SK-N-SH (cell line): Measurements from ENCODE around the gene ST6GALNAC2. TPM values are rescaled to one million over a fixed set of nuclear protein-coding genes. Genes with fewer than 3 reads are reported as not detected.

Experiments
- CTCF ChIA-PET: fragments of 300-600, 350-600 bp; formaldehyde crosslinking; extraction: SDS; loops from one replicate; lab custom pipeline; 2021; lab: Yijun Ruan, JAX
- POLR2A ChIA-PET: fragments of 350-600 bp; sonication (Branson Sonifier 250); formaldehyde crosslinking; extraction: SDS; loops from one replicate; lab custom pipeline; 2020; ENCODE audit warnings: antibody characterized with exemption, inconsistent platforms; lab: Yijun Ruan, JAX
- DNase-seq: peaks from one replicate; pipeline ENCODE4 v3.0.0; 2012
- H2AFZ ChIP-seq: fragments of 200-600 bp; sonication (generic); 2 replicates; pipeline ENCODE4 v1.8.1; 2016; ENCODE audit warnings: antibody characterized with exemption, mild to moderate bottlenecking, low read depth
- H3F3A ChIP-seq: fragments of 200-600 bp; sonication (generic); replicated peaks from 2 replicates; pipeline ENCODE3; 2016; ENCODE audit warnings: antibody characterized with exemption, mild to moderate bottlenecking; ENCODE audit not compliant: insufficient read depth
- H3K27ac ChIP-seq, 2 experiments: fragments of 200-500 bp in 1 of 2; fragments of 200-600 bp in 1 of 2; sonication (Bioruptor generic) in 1 of 2; sonication (generic), shearing (Covaris generic) in 1 of 2; 2 replicates each; pipeline versions ENCODE4 v1.5.1 to v1.6.1; 2014 to 2016; ENCODE audit warnings: low read depth in 2 of 2, inconsistent platforms in 1 of 2, low read length in 1 of 2, mild to moderate bottlenecking in 1 of 2, mixed read lengths in 1 of 2
- H3K27me3 ChIP-seq: fragments of 200-600 bp; sonication (generic), shearing (Covaris generic); 2 replicates; pipeline ENCODE4 v1.6.1; 2016; ENCODE audit warnings: mixed run types; ENCODE audit not compliant: insufficient read depth
- H3K36me3 ChIP-seq, 2 experiments: fragments of 200-500 bp in 1 of 2; fragments of 200-600 bp in 1 of 2; sonication (Bioruptor generic) in 1 of 2; sonication (generic) in 1 of 2; replicated peaks in 1 of 2; 2 replicates each; pipeline versions ENCODE3 to v1.5.1; 2014 to 2016; ENCODE audit warnings: low read length in 1 of 2, mild to moderate bottlenecking in 1 of 2; ENCODE audit not compliant: insufficient read depth in 2 of 2, control insufficient read depth in 1 of 2
- H3K4me1 ChIP-seq, 2 experiments: fragments of 200-500 bp in 1 of 2; fragments of 200-600 bp in 1 of 2; sonication (Bioruptor generic) in 1 of 2; sonication (generic), shearing (Covaris generic) in 1 of 2; 2 replicates each; pipeline versions ENCODE4 v1.5.1 to v1.6.1; 2014 to 2016; ENCODE audit warnings: low read depth in 1 of 2, low read length in 1 of 2, mixed run types in 1 of 2; ENCODE audit not compliant: insufficient read depth in 2 of 2, control insufficient read depth in 1 of 2
- H3K4me2 ChIP-seq: fragments of 200-600 bp; sonication (generic), shearing (Covaris generic); 2 replicates; pipeline ENCODE4 v1.6.1; 2017; ENCODE audit warnings: mixed run types
- H3K4me3 ChIP-seq, 2 experiments: fragments of 200-500 bp in 1 of 2; fragments of 200-600 bp in 1 of 2; sonication (Bioruptor generic) in 1 of 2; sonication (generic), shearing (Covaris generic) in 1 of 2; 2 replicates each; pipeline versions ENCODE4 v1.5.1 to v1.8.1; 2014 to 2016; ENCODE audit warnings: low read depth in 2 of 2, inconsistent platforms in 1 of 2, low read length in 1 of 2, mild to moderate bottlenecking in 1 of 2, mixed read lengths in 1 of 2, moderate library complexity in 1 of 2
- H3K79me2 ChIP-seq: fragments of 200-600 bp; sonication (generic); 2 replicates; pipeline ENCODE4 v1.8.1; 2017; ENCODE audit warnings: mild to moderate bottlenecking; ENCODE audit not compliant: insufficient read depth
- H3K9ac ChIP-seq: fragments of 200-600 bp; sonication (generic); 2 replicates; pipeline ENCODE4 v1.6.1; 2017; ENCODE audit warnings: mixed run types
- H3K9me2 ChIP-seq: fragments of 200-600 bp; sonication (generic); 2 replicates; pipeline ENCODE4 v1.6.1; 2017; ENCODE audit warnings: mixed run types
- H3K9me3 ChIP-seq: fragments of 200-600 bp; sonication (generic); 2 replicates; pipeline ENCODE4 v1.6.1; 2017; ENCODE audit warnings: mixed run types, mild to moderate bottlenecking, moderate library complexity
- H4K20me1 ChIP-seq: fragments of 200-600 bp; sonication (generic); 2 replicates; pipeline ENCODE4 v1.6.1; 2017; ENCODE audit warnings: mild to moderate bottlenecking, mixed run types; ENCODE audit not compliant: insufficient read depth
- CHD2 ChIP-seq: fragments of 150-350 bp; IDR thresholded peaks from 2 replicates; pipeline ENCODE4 v1.6.1; 2018; ENCODE audit warnings: low read length; ENCODE audit not compliant: partially characterized antibody
- EP300 ChIP-seq, 2 experiments: IDR thresholded peaks; 2 replicates each; pipeline versions ENCODE4 v1.4.0 to v1.6.1; 2012; ENCODE audit warnings: borderline replicate concordance in 1 of 2, low read depth in 1 of 2, low read length in 1 of 2
- EZH2phosphoT487 ChIP-seq: fragments of 200-600 bp; sonication (generic); IDR thresholded peaks from 2 replicates; pipeline ENCODE4 v1.6.1; 2017; ENCODE audit warnings: low read depth, mixed run types, mild to moderate bottlenecking, antibody characterized with exemption, moderate library complexity, borderline replicate concordance
- FOSL2 ChIP-seq: IDR thresholded peaks from 2 replicates; pipeline ENCODE4 v1.4.0; 2012; ENCODE audit warnings: low read depth, mild to moderate bottlenecking, moderate library complexity, borderline replicate concordance
- FOXM1 ChIP-seq: IDR thresholded peaks from 2 replicates; pipeline ENCODE4 v1.4.0; 2012; ENCODE audit warnings: low read depth, mild to moderate bottlenecking
- GABPA ChIP-seq: IDR thresholded peaks from 2 replicates; pipeline ENCODE4 v1.4.0; 2012; ENCODE audit warnings: low read depth, mild to moderate bottlenecking
- IRF3 ChIP-seq: fragments of 150-350 bp; IDR thresholded peaks from 2 replicates; pipeline ENCODE4 v1.6.1; 2016; ENCODE audit warnings: mild to moderate bottlenecking, low read depth, low read length
- JUND ChIP-seq: IDR thresholded peaks from 2 replicates; pipeline ENCODE4 v1.4.0; 2012
- MXI1 ChIP-seq: IDR thresholded peaks from 2 replicates; pipeline ENCODE4 v1.6.1; 2012; ENCODE audit warnings: mild to moderate bottlenecking, low read depth, low read length, improper control_type of control experiment
- NFIC ChIP-seq: IDR thresholded peaks from 2 replicates; pipeline ENCODE4 v1.4.0; 2012; ENCODE audit warnings: borderline replicate concordance
- NRF1 ChIP-seq: IDR thresholded peaks from 2 replicates; pipeline ENCODE4 v1.6.1; 2012; ENCODE audit warnings: low read depth, mild to moderate bottlenecking, low read length
- POLR2AphosphoS5 ChIP-seq: IDR thresholded peaks from 2 replicates; pipeline ENCODE4 v1.6.1; 2012; ENCODE audit warnings: low read depth, low read length
- RCOR1 ChIP-seq: fragments of 150-350 bp; IDR thresholded peaks from 2 replicates; pipeline ENCODE4 v1.6.1; 2017; ENCODE audit warnings: antibody characterized with exemption, low read length
- RFX5 ChIP-seq: IDR thresholded peaks from 2 replicates; pipeline ENCODE4 v1.6.1; 2012; ENCODE audit warnings: mild to moderate bottlenecking, improper control_type of control experiment, low read length
- RXRA ChIP-seq: IDR thresholded peaks from 2 replicates; pipeline ENCODE4 v1.4.0; 2012; ENCODE audit warnings: low read depth, mild to moderate bottlenecking, borderline replicate concordance
- SMC3 ChIP-seq: IDR thresholded peaks from 2 replicates; pipeline ENCODE4 v1.6.1; 2012; ENCODE audit warnings: low read depth, low read length, improper control_type of control experiment
- TAF1 ChIP-seq: IDR thresholded peaks from 2 replicates; pipeline ENCODE4 v1.6.1; 2012; ENCODE audit warnings: low read depth, mild to moderate bottlenecking, low read length, moderate library complexity, borderline replicate concordance
- USF1 ChIP-seq: IDR thresholded peaks from 2 replicates; pipeline ENCODE4 v1.4.0; 2012; ENCODE audit warnings: low read depth, borderline replicate concordance
- USF2 ChIP-seq: fragments of 150-350 bp; IDR thresholded peaks from 2 replicates; pipeline ENCODE4 v1.6.1; 2017; ENCODE audit warnings: antibody characterized with exemption, low read length, low read depth, borderline replicate concordance
- WGBS: methylation state at CpG from one replicate; pipeline ENCODE4 v1.1.6; 2017; ENCODE audit warnings: low lambda C conversion rate; 5-methylcytosine and 5-hydroxymethylcytosine counted together
- polyA plus RNA-seq, 3 experiments: library from polyadenylated mRNA; depleted of rRNA; stranded (reverse); fragments of >200 nt; gene quantifications; 2 replicates each; pipeline ENCODE4 v1.2.3, GENCODE V29; 2012
- TF ChIP-seq, protein P1 (sequence below): fragments of 200-600 bp; sonication (generic); IDR thresholded peaks from 2 replicates; pipeline ENCODE4 v1.6.1; 2017; ENCODE audit warnings: antibody characterized with exemption, mild to moderate bottlenecking, moderate library complexity

ST6GALNAC2 gene
- polyA plus RNA-seq, 1 of the 3 experiments (the other 2 are of a cell fraction) = 0.94 TPM

DNA sequence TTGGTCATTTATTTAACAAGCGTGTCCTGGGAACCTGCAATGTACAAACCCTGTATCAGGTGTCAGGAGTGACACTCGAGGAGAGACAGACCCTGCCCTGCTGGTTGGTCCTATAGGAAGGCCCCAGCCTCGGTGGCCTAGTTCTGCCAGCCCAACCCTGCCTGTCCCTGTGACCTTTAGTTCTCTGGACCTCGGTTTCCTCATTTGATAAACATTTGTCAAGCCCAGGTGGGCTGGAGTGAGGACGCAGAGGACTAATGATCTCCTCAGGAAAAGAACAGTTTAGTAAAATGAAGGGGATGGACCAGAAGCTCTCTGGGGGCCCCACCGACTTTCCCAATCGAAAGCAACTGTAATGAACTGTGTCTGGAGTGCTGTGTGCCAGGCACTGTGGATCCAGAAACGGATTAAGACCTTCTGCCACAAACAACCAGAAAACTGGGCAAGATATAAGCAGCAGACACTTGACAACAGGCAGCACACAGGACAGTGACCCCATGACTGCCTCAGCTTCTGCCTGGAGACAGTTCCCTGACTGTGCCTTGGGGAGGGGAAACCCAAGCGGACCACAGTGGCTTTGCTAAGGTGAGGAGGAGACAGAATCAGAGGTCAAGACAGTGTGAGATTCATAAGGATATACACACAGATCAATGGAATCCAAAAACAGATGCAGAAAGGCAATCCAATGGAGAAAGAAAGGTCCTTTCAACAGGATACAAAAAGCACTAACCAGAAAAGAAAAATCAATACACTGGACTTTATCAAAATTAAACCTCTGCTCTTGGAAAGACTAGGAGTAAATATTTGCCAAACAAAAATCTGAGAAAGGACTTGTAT, 37.1 kb downstream of the ST6GALNAC2 start:
- Histone ChIP-seq H3F3A (peaks cover 17% of the 10 kb centered on the region), H3K9me3 (no peaks in the 10 kb centered on the region), H3K9me2 (no peaks in the 10 kb centered on the region), H3K9ac (no peak overlapping the region), H3K79me2 (no peaks in the 10 kb centered on the region), H3K27ac (peak overlapping the region in 1 of 2 experiments; percentile 1; a peak in 1 of 4 replicates), H4K20me1 (peaks cover 11% of the 10 kb centered on the region), H3K36me3 (no peaks in the 10 kb centered on the region), H3K4me3 (no peak overlapping the region), H3K27me3 (no peaks in the 10 kb centered on the region; the same call in 1 of the 2 replicates), H3K4me1 (peaks cover 25 to 50% of the 10 kb centered on the region in 2 experiments), H3K4me2 (no peak overlapping the region), H2AFZ (no peak overlapping the region)
- TF ChIP-seq MXI1 (no peak), NRF1 (no peak), POLR2AphosphoS5 (no peak), RCOR1 (no peak), FOXM1 (no peak)
- WGBS = 75% methylated on average over 9 of the region's 9 CpGs
- no peak for DNase-seq
- POLR2A ChIA-PET = no interaction called here
- CTCF ChIA-PET = interaction anchor here (0.7 to 14.5 kb wide), 10 partner anchors 8 to 275 kb away, joined by 3 to 319 read pairs (median 3); partner anchors contain the start of genes AANAT and PRCD

DNA sequence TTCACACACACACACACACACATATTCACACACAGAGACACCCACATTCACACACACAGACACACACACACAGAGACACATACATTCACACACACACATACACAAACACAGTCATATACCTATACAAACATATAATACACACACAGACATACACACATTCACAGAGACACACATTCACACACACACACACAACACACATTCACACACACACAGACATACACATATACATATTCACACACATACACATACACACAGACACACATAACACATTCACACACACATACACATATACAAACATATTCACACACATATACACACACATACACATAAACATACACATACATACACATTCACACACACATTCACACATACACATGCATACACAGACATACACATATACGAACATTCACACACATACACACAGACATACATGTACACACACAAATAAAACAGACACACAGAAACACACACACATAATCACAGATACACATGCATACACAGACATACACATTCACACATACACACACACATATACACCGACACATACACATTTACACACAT, 37.9 kb downstream of the ST6GALNAC2 start:
- WGBS = 89% methylated on average over 2 of the region's 2 CpGs
- CTCF ChIA-PET = interaction anchor here (0.8 to 15.7 kb wide), 17 partner anchors 9 to 148 kb away, joined by 3 to 679 read pairs (median 15); partner anchors contain the start of genes AANAT, CYGB and UBE2O
- H3K4me1 ChIP-seq = peaks cover 25 to 51% of the 10 kb centered on the region in 2 experiments
- no peaks in the 10 kb centered on the region for H3K36me3 ChIP-seq
- no peak overlapping the region for H3K4me2 ChIP-seq
- H2AFZ ChIP-seq = no peak overlapping the region
- H3K9me2 ChIP-seq = no peaks in the 10 kb centered on the region
- TF ChIP-seq CHD2 (no peak), FOSL2 (no peak), TAF1 (no peak), SMC3 (no peak), IRF3 (no peak), RXRA (no peak), EP300 (IDR thresholded peaks at IDR 0.05; ENCODE audit: borderline replicate concordance in 1 of 2, low read depth in 1 of 2, low read length in 1 of 2) (no peak), GABPA (no peak), USF2 (no peak), POLR2AphosphoS5 (no peak), RFX5 (no peak), JUND (no peak), EZH2phosphoT487 (no peak), FOXM1 (no peak), USF1 (no peak), NFIC (no peak)
- TF ChIP-seq, protein P1, sequence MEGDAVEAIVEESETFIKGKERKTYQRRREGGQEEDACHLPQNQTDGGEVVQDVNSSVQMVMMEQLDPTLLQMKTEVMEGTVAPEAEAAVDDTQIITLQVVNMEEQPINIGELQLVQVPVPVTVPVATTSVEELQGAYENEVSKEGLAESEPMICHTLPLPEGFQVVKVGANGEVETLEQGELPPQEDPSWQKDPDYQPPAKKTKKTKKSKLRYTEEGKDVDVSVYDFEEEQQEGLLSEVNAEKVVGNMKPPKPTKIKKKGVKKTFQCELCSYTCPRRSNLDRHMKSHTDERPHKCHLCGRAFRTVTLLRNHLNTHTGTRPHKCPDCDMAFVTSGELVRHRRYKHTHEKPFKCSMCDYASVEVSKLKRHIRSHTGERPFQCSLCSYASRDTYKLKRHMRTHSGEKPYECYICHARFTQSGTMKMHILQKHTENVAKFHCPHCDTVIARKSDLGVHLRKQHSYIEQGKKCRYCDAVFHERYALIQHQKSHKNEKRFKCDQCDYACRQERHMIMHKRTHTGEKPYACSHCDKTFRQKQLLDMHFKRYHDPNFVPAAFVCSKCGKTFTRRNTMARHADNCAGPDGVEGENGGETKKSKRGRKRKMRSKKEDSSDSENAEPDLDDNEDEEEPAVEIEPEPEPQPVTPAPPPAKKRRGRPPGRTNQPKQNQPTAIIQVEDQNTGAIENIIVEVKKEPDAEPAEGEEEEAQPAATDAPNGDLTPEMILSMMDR = no peak
- TF ChIP-seq, all 33 proteins: peak for 0
- Histone ChIP-seq H3K27me3 (peaks cover 4% of the 10 kb centered on the region; the same call in 1 of the 2 replicates), H3K9ac (no peak overlapping the region), H3F3A (peaks cover 17% of the 10 kb centered on the region), H3K9me3 (no peaks in the 10 kb centered on the region), H3K79me2 (no peaks in the 10 kb centered on the region), H3K27ac (no peak overlapping the region), H3K4me3 (no peak overlapping the region; a peak in 1 of 4 replicates), H4K20me1 (peaks cover 11% of the 10 kb centered on the region)
- DNase-seq = no peak
- POLR2A ChIA-PET = interaction anchor here (4.5 to 5.2 kb wide), 3 partner anchors 10 to 27 kb away, joined by 26 to 245 read pairs (median 49); partner anchors contain the start of gene CYGB
